ENCODE data around the gene SLC44A4.

Gene SLC44A4

DNA sequence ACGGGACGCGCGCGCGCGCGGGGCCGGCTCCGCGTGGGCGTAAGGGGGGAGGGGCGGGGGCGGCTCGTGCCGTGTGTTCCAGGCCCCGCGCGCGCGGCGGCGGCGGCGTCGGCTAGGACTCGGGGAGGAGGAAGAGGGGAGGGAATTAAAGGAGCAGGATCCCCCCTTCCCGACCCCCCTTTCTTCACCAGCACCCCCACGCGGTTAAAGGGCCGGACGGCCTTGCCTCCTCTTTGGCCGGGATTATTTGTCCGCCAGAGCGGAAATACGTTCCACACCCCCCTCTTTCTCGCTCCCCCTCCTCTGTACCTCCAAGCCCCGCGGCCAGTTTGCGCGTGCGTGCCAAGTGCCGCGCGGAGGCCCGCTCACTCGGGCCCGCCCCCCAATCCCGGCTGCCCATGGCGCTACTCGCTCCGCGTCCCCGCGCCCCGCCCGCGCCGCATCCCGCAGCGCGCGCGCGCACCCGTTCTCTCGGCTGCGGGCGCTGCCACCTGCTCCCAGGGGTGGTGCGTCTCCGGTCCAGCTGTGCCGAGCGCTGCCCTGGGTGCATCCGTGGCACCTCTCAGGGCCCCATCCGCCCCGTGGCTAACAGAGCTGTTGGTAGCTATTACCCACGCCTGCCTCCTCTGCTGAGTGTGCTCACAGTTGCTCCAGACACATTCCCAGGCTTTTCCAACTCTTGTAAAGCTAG lies 23.3 kb upstream of the SLC44A4 start, which contains the start of gene ZBTB12 (continued):
- TF ChIP-seq, protein P1, sequence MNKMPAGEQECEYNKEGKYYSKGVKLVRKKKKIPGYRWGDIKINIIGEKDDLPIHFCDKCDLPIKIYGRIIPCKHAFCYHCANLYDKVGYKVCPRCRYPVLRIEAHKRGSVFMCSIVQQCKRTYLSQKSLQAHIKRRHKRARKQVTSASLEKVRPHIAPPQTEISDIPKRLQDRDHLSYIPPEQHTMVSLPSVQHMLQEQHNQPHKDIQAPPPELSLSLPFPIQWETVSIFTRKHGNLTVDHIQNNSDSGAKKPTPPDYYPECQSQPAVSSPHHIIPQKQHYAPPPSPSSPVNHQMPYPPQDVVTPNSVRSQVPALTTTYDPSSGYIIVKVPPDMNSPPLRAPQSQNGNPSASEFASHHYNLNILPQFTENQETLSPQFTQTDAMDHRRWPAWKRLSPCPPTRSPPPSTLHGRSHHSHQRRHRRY (tag by site-specific recombination; IDR thresholded peaks at IDR 0.05): no peak
- TF ChIP-seq REPIN1 (tag by site-specific recombination; IDR thresholded peaks at IDR 0.05; ENCODE audit: low read depth) (no peak), ZNF843 (tag by site-specific recombination; IDR thresholded peaks at IDR 0.05) (0 out of 2 replicates have a peak, but pooled peaks have one; percentile 11), ZNF2 (tag by site-specific recombination; IDR thresholded peaks at IDR 0.05) (no peak), ZNF175 (tag by site-specific recombination; IDR thresholded peaks at IDR 0.05) (no peak), YY1 (tag by site-specific recombination; IDR thresholded peaks at IDR 0.05) (0 out of 2 replicates have a peak, but pooled peaks have one; percentile 20), MEIS1 (CRISPR knock-in tag; IDR thresholded peaks at IDR 0.05; ENCODE audit: borderline replicate concordance) (no peak), ZNF626 (tag by site-specific recombination; IDR thresholded peaks at IDR 0.05) (no peak), ZNF341 (tag by site-specific recombination; IDR thresholded peaks at IDR 0.05; ENCODE audit: low read depth) (peak; percentile 41; the same call in 1 of the 2 replicates), ZNF701 (tag by site-specific recombination; IDR thresholded peaks at IDR 0.05) (no peak), ZEB2 (tag by site-specific recombination; IDR thresholded peaks at IDR 0.05) (peak; percentile 56; the same call in 1 of the 2 replicates), SCRT1 (tag by site-specific recombination; IDR thresholded peaks at IDR 0.05; ENCODE audit: borderline replicate concordance) (no peak), MYNN (tag by site-specific recombination; IDR thresholded peaks at IDR 0.05; ENCODE audit: borderline replicate concordance) (no peak), GLI2 (tag by site-specific recombination; IDR thresholded peaks at IDR 0.05; ENCODE audit: borderline replicate concordance, low read depth) (no peak), ZNF473 (tag by site-specific recombination; IDR thresholded peaks at IDR 0.05) (no peak), OVOL3 (tag by site-specific recombination; IDR thresholded peaks at IDR 0.05) (no peak), ZNF776 (tag by site-specific recombination; IDR thresholded peaks at IDR 0.05; ENCODE audit: borderline replicate concordance) (no peak), ZNF274 (IDR thresholded peaks at IDR 0.05; ENCODE audit: low read length) (no peak), ZNF274 (tag by site-specific recombination; IDR thresholded peaks at IDR 0.05; ENCODE audit: borderline replicate concordance) (no peak), ZNF830 (tag by site-specific recombination; IDR thresholded peaks at IDR 0.05; ENCODE audit: low read depth) (no peak), ZNF37A (tag by site-specific recombination; IDR thresholded peaks at IDR 0.05) (no peak), HOXD13 (CRISPR knock-in tag; IDR thresholded peaks at IDR 0.05; ENCODE audit: borderline replicate concordance) (0 out of 2 replicates have a peak, but pooled peaks have one; percentile 42), ZFP41 (tag by site-specific recombination; IDR thresholded peaks at IDR 0.05; ENCODE audit: borderline replicate concordance) (no peak), ZNF169 (tag by site-specific recombination; IDR thresholded peaks at IDR 0.05) (no peak), IKZF3 (tag by site-specific recombination; IDR thresholded peaks at IDR 0.05) (peak; percentile 58), ZNF571 (tag by site-specific recombination; IDR thresholded peaks at IDR 0.05) (no peak), ZBTB17 (tag by site-specific recombination; IDR thresholded peaks at IDR 0.05) (peak; percentile 71)
- TF ChIP-seq, protein P2, sequence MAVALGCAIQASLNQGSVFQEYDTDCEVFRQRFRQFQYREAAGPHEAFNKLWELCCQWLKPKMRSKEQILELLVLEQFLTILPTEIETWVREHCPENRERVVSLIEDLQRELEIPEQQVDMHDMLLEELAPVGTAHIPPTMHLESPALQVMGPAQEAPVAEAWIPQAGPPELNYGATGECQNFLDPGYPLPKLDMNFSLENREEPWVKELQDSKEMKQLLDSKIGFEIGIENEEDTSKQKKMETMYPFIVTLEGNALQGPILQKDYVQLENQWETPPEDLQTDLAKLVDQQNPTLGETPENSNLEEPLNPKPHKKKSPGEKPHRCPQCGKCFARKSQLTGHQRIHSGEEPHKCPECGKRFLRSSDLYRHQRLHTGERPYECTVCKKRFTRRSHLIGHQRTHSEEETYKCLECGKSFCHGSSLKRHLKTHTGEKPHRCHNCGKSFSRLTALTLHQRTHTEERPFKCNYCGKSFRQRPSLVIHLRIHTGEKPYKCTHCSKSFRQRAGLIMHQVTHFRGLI (tag by site-specific recombination; IDR thresholded peaks at IDR 0.05): 0 out of 2 replicates have a peak, but pooled peaks have one; percentile 25
- TF ChIP-seq, protein P3, sequence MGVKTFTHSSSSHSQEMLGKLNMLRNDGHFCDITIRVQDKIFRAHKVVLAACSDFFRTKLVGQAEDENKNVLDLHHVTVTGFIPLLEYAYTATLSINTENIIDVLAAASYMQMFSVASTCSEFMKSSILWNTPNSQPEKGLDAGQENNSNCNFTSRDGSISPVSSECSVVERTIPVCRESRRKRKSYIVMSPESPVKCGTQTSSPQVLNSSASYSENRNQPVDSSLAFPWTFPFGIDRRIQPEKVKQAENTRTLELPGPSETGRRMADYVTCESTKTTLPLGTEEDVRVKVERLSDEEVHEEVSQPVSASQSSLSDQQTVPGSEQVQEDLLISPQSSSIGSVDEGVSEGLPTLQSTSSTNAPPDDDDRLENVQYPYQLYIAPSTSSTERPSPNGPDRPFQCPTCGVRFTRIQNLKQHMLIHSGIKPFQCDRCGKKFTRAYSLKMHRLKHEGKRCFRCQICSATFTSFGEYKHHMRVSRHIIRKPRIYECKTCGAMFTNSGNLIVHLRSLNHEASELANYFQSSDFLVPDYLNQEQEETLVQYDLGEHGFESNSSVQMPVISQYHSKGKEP (tag by site-specific recombination; IDR thresholded peaks at IDR 0.05): no peak; the same call in 1 of the 2 replicates
- TF ChIP-seq, protein P4, sequence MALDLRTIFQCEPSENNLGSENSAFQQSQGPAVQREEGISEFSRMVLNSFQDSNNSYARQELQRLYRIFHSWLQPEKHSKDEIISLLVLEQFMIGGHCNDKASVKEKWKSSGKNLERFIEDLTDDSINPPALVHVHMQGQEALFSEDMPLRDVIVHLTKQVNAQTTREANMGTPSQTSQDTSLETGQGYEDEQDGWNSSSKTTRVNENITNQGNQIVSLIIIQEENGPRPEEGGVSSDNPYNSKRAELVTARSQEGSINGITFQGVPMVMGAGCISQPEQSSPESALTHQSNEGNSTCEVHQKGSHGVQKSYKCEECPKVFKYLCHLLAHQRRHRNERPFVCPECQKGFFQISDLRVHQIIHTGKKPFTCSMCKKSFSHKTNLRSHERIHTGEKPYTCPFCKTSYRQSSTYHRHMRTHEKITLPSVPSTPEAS (tag by site-specific recombination; IDR thresholded peaks at IDR 0.05): no peak
- TF ChIP-seq, protein P5, sequence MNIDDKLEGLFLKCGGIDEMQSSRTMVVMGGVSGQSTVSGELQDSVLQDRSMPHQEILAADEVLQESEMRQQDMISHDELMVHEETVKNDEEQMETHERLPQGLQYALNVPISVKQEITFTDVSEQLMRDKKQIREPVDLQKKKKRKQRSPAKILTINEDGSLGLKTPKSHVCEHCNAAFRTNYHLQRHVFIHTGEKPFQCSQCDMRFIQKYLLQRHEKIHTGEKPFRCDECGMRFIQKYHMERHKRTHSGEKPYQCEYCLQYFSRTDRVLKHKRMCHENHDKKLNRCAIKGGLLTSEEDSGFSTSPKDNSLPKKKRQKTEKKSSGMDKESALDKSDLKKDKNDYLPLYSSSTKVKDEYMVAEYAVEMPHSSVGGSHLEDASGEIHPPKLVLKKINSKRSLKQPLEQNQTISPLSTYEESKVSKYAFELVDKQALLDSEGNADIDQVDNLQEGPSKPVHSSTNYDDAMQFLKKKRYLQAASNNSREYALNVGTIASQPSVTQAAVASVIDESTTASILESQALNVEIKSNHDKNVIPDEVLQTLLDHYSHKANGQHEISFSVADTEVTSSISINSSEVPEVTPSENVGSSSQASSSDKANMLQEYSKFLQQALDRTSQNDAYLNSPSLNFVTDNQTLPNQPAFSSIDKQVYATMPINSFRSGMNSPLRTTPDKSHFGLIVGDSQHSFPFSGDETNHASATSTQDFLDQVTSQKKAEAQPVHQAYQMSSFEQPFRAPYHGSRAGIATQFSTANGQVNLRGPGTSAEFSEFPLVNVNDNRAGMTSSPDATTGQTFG (tag by site-specific recombination; IDR thresholded peaks at IDR 0.05; ENCODE audit: borderline replicate concordance): no peak
- TF ChIP-seq, protein P6, sequence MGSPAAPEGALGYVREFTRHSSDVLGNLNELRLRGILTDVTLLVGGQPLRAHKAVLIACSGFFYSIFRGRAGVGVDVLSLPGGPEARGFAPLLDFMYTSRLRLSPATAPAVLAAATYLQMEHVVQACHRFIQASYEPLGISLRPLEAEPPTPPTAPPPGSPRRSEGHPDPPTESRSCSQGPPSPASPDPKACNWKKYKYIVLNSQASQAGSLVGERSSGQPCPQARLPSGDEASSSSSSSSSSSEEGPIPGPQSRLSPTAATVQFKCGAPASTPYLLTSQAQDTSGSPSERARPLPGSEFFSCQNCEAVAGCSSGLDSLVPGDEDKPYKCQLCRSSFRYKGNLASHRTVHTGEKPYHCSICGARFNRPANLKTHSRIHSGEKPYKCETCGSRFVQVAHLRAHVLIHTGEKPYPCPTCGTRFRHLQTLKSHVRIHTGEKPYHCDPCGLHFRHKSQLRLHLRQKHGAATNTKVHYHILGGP (tag by site-specific recombination; IDR thresholded peaks at IDR 0.05): no peak
